BE2C (cell line): ENCODE results near the gene GLIS1.

Experiments
- DNase-seq: peaks from one replicate; pipeline ENCODE4 v3.0.0-alpha.2; 2020
- H3K27me3 ChIP-seq: fragments of 250-450 bp; sonication (Bioruptor Pico); 2 replicates; pipeline ENCODE4 v1.5.1; 2020; ENCODE audit warnings: mild to moderate bottlenecking
- H3K36me3 ChIP-seq: fragments of 250-450 bp; sonication (Bioruptor Pico); 2 replicates; pipeline ENCODE4 v1.5.1; 2020; ENCODE audit warnings: mild to moderate bottlenecking
- H3K4me1 ChIP-seq: fragments of 250-450 bp; sonication (Bioruptor Pico); 2 replicates; pipeline ENCODE4 v1.5.1; 2020
- H3K4me3 ChIP-seq: 2 replicates; pipeline ENCODE4 v1.5.1; 2011; ENCODE audit warnings: low read depth, low read length
- H3K9me3 ChIP-seq: fragments of 250-450 bp; sonication (Bioruptor Pico); 2 replicates; pipeline ENCODE4 v1.5.1; 2020
- CTCF ChIP-seq: IDR thresholded peaks from 2 replicates; pipeline ENCODE4 v1.5.1; 2012; ENCODE audit warnings: mild to moderate bottlenecking, low read depth, low read length

GLIS1 gene

GRCh38 chr1:53508056-53508990 is 230.6 kb downstream of the GLIS1 start:
- Histone ChIP-seq H3K4me1 (peaks cover 3% of the 10 kb centered on the region), H3K27me3 (no peaks in the 10 kb centered on the region), H3K9me3 (no peaks in the 10 kb centered on the region), H3K4me3 (no peak overlapping the region), H3K36me3 (no peaks in the 10 kb centered on the region)
- DNase-seq, result no peak
- TF ChIP-seq CTCF, result no peak

DNA sequence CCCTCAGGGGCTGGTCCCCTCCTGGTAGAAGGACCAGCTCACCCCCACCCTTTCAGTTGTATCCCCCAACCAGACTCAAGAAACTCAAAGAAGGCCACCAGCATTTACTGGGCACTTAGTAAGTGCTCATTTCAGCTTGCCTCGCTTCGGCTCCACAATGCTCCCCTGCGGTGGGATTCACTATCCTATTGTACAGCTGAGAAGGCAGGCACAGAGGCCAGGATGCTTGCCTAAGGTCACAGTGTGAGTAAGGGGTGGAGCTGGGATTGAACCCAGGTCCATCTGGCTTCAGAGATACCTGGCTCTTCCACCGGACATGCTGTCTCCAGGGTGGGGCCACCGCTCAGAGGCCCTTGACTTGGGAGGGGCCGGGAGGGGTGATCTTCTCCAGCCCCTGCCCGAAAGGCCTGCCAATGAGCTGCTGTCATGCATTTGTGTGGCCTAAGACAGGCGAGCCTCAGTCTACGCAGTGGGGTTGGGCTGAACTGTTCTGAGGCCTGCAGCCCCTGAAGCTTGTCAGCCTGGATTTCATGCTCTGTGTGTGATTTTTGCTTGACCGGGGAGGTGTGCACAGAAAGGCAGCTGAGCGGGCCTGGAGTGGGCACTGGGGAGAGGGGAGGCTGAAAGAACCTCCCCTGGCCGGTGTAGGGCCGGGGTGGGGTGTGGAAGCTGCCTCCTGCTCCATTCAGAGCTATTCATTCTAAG is 231.7 kb downstream of the GLIS1 start:
- no peaks in the 10 kb centered on the region for H3K27me3 ChIP-seq
- H3K36me3 ChIP-seq, result no peaks in the 10 kb centered on the region
- no peak for TF ChIP-seq CTCF
- peaks cover 3% of the 10 kb centered on the region for H3K4me1 ChIP-seq
- no peaks in the 10 kb centered on the region for H3K9me3 ChIP-seq
- no peak for DNase-seq
- no peak overlapping the region for H3K4me3 ChIP-seq

- Histone ChIP-seq H3K36me3 (no peaks in the 10 kb centered on the region), H3K9me3 (no peaks in the 10 kb centered on the region), H3K4me3 (no peak overlapping the region), H3K4me1 (no peaks in the 10 kb centered on the region), H3K27me3 (no peaks in the 10 kb centered on the region)
- DNase-seq, result no peak
- TF ChIP-seq CTCF, result no peak
Measured at GRCh38 chr1:53506355-53507050, 232.5 kb downstream of the GLIS1 start.

- Histone ChIP-seq H3K36me3 (no peaks in the 10 kb centered on the region), H3K9me3 (no peaks in the 10 kb centered on the region), H3K4me1 (no peaks in the 10 kb centered on the region), H3K27me3 (no peaks in the 10 kb centered on the region), H3K4me3 (no peak overlapping the region)
- TF ChIP-seq CTCF, result no peak
- no peak for DNase-seq
Measured at GRCh38 chr1:53505891-53506290, 233.1 kb downstream of the GLIS1 start.

DNA sequence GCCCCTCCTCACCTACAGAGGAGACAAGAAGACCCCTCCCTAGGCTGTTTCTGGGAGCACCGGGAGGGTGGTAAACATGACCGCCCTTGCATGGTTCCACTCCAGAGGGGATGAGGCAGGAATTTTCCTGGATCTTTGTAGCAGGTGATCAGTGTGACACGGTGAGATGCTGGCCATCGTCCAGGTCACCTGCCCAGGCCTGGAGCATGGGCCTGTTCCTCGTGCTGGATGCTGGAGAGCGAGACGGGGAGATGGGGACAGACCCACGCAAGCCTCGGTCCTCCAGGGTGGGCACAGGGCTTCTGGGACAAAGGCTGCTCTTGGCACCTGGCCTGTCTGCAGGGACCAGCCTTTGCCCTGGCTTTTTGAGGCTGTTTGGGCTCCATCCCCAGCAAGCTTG is 233.6 kb downstream of the GLIS1 start:
- no peak for TF ChIP-seq CTCF
- H3K9me3 ChIP-seq, result no peaks in the 10 kb centered on the region
- H3K36me3 ChIP-seq, result no peaks in the 10 kb centered on the region
- no peaks in the 10 kb centered on the region for H3K4me1 ChIP-seq
- no peak for DNase-seq
- no peaks in the 10 kb centered on the region for H3K27me3 ChIP-seq
- no peak overlapping the region for H3K4me3 ChIP-seq
